KOPT-K1 (cell line): ENCODE results near the gene GADD45GIP1.

Experiments
- H3K27ac ChIP-seq: fragments of 200-600 bp; sonication (generic); 2 replicates; pipeline ENCODE4 v1.5.1; 2016; ENCODE audit warnings: antibody characterized with exemption, mild to moderate bottlenecking, low read depth, low read length; ENCODE audit not compliant: poor library complexity, severe bottlenecking
- H3K36me3 ChIP-seq: fragments of 200-600 bp; sonication (generic); 2 replicates; pipeline ENCODE4 v1.5.1; 2017; ENCODE audit warnings: antibody characterized with exemption, mild to moderate bottlenecking, low read length, moderate library complexity; ENCODE audit not compliant: insufficient read depth
- H3K9me3 ChIP-seq: fragments of 200-600 bp; sonication (generic); 2 replicates; pipeline ENCODE4 v1.5.1; 2017; ENCODE audit warnings: antibody characterized with exemption, low read length, mild to moderate bottlenecking; ENCODE audit not compliant: insufficient read depth, poor library complexity, severe bottlenecking

GADD45GIP1 gene

GRCh38 chr19:12956446-12957388 lies at the start of gene GADD45GIP1:
Gene GADD45GIP1, minus strand, starts transcription at chr19:12957223. Its CDS starts 11 bp downstream, at chr19:12957212.
- H3K27ac ChIP-seq: peak within 1 kb of the TSS; percentile 77

GRCh38 chr19:13005861-13006370 lies 48.9 kb upstream of the GADD45GIP1 start:
- Histone ChIP-seq H3K9me3 (no peaks in the 10 kb centered on the region), H3K36me3 (no peaks in the 10 kb centered on the region), H3K27ac (no peak overlapping the region)

More at GRCh38 chr19:12956446-12957388, at the start of gene GADD45GIP1:
- Histone ChIP-seq H3K9me3 (no peaks in the 10 kb centered on the region), H3K36me3 (peaks cover 39% of the 10 kb centered on the region)

DNA sequence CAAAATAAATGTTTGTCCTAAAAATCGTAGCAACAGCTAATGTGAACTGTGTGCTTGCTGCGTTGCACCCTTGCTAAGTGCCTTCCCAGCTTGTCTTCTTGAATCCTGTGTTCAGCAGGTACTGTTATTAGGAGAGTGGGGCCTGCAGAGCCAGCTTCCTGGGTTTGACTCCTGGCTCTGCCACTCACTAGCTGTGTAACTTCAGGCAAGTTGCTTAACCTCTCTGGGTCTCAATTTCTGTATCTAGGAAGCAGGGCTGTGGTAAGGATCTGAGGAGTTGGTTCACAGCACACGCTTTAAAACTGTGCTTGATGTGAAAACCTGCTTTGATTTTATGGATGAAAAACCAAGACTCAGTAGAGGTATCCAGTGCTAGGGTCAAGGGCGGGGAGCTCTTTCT lies 48.2 kb upstream of the GADD45GIP1 start:
- no peaks in the 10 kb centered on the region for H3K9me3 ChIP-seq
- H3K36me3 ChIP-seq: no peaks in the 10 kb centered on the region
- H3K27ac ChIP-seq: no peak overlapping the region

- Histone ChIP-seq H3K9me3 (no peaks in the 10 kb centered on the region), H3K27ac (no peak overlapping the region), H3K36me3 (no peaks in the 10 kb centered on the region)
Observed at GRCh38 chr19:13004273-13004672, 47.2 kb upstream of the GADD45GIP1 start.

DNA sequence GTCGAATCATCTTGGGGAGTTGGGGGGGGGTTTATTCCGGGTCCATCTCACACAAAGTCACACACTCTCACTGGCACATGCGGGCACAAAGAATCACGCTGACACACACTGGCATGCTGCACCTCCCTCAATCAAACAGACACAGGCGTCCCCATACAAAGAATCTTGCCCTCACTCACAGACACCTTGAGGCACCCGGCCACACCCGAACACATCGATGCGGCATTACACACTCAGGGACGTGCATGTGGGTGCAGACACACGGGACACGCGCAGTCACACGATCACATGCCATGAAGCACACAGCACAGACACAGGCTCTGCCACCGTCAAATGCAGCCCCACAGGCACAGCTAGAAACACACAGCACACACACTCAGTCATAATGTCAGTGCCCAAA lies 46.1 kb upstream of the GADD45GIP1 start:
- no peak overlapping the region for H3K27ac ChIP-seq
- no peaks in the 10 kb centered on the region; the same call in 1 of the 2 replicates for H3K36me3 ChIP-seq
- no peaks in the 10 kb centered on the region for H3K9me3 ChIP-seq

DNA sequence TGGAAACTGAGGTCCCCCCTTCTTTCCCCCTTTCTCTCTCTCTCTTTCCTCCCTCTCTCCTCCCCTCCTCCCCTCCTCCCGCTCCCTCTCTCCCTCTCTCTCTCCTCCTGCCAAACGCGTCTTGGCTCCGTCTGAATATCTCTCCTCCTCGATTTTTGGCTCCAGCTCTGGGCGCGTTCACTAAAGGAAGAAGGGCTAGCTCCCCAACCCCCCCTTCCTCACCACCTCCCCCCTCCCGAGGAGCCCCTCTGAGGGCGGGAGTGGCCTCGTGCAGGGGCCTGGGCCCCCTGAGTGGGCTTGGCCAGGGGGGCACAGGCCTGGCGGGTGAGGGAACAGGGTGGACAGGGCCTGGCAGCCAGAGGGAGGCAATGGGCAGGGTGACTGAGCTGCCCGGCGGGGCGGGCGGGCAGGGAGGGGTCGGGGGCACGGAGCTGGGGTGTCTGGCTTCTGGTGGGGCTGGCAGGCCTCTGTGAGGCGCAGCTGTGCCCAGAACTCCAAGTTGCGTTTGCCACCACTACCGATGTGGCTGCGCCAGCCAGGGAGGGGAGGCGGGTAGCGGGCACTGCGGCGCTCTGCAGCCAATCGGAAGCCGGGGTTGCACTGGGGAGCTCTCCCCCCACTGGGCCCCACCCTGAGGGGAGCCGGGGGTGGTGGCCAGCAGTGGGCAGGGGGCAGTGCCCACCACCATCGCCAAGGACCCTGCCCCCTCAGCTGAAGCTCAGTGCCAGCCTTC lies 45.3 kb upstream of the GADD45GIP1 start:
- no peaks in the 10 kb centered on the region for H3K9me3 ChIP-seq
- no peak overlapping the region for H3K27ac ChIP-seq
- H3K36me3 ChIP-seq: no peaks in the 10 kb centered on the region; the same call in 1 of the 2 replicates

DNA sequence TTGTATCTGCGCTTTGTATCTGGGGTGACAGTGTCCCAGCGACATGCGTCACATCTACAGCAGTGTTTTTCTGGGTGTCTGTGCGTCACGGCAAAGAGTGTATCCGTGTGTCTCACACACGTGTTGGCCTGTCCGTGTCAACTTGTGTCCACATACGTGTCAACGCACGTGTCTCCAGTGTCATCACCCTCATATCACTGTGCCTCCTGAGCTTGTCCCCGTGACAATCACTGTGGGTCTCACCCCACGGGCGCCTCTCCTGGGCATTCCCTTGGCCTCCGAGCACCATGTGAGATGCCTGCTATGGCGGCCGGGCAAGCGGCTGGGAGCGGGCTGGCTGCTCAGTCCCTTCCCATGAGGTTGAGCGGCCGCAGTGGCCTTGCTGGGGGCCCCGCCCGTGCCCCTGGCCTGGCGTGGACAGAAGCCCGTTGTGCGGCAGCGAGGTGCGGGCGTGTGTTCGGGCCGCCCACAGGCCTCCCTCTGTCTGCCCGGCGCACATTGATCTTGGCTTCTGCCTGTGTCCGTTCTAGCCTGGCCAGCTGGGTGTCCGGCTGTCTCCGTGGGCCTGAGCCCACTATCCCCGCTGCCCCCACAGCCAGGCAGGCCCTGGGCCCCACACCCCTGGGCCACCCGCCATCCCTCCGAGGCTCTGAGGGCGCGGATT lies 44.6 kb upstream of the GADD45GIP1 start:
- Histone ChIP-seq H3K27ac (no peak overlapping the region), H3K9me3 (no peaks in the 10 kb centered on the region), H3K36me3 (no peaks in the 10 kb centered on the region; the same call in 1 of the 2 replicates)

DNA sequence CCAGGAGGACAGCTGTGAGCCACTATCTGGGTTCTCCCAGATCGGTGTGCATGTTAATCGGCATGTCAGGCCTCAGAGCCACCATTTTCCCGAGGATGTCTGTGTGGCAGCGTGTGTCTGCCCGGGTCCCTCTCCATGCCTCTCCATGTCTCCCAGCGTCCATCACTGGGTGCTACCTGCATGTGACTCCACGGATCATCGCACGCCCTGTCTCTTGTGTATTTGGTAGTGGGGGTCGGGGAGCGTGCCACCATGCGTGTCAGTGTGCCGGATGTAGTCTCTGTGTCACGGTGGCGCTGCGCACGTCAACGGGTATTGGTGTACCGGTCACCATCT lies 44.1 kb upstream of the GADD45GIP1 start:
- H3K27ac ChIP-seq: no peak overlapping the region
- H3K36me3 ChIP-seq: no peaks in the 10 kb centered on the region; the same call in 1 of the 2 replicates
- no peaks in the 10 kb centered on the region for H3K9me3 ChIP-seq

DNA sequence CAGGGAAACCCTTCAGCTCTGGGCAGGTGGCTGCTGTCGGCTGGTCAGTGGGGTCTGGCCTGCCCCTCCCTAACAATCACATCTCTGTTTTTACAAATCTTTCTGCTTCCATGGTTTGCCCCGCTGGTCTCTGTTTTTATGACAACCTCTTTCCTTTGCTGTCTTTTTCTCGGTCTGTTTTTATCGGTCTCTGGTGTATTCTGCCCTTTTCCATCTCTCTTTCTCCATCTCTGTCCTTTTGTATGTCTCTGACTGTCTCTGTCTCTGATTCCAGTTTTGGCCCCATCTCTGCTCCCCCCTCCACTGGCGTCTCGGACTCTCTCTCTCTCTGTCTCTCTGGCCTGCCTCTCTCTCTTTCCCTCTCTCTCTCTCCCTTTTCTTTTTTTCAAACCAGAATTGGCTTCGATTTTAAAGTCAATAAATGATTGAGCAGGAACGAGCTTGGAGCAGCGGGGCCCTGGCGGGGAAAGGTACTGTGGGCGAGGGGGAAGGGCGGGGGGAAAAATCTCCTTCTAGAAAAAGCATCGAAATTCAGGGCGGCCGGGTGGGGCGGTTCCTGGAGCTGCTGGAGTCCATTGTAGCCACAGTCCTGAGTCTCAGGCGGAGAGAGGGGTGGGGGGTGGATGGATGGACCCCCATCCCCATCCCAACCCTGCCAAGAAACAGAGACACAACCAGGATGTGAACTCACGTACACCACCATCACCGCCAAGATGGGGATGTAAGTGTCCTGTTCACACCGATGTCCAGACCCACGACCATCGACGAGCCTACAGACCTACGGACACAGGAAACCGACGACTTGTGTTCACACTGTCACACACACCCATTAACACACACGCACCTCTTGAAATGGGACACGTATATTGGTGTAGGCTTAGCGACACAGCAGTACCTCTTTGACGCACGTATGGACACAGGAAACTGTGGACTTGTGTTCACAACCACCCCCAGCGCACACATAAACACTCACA lies 41.2 kb upstream of the GADD45GIP1 start:
- Histone ChIP-seq H3K36me3 (no peaks in the 10 kb centered on the region; the same call in 1 of the 2 replicates), H3K9me3 (no peaks in the 10 kb centered on the region), H3K27ac (no peak overlapping the region)

DNA sequence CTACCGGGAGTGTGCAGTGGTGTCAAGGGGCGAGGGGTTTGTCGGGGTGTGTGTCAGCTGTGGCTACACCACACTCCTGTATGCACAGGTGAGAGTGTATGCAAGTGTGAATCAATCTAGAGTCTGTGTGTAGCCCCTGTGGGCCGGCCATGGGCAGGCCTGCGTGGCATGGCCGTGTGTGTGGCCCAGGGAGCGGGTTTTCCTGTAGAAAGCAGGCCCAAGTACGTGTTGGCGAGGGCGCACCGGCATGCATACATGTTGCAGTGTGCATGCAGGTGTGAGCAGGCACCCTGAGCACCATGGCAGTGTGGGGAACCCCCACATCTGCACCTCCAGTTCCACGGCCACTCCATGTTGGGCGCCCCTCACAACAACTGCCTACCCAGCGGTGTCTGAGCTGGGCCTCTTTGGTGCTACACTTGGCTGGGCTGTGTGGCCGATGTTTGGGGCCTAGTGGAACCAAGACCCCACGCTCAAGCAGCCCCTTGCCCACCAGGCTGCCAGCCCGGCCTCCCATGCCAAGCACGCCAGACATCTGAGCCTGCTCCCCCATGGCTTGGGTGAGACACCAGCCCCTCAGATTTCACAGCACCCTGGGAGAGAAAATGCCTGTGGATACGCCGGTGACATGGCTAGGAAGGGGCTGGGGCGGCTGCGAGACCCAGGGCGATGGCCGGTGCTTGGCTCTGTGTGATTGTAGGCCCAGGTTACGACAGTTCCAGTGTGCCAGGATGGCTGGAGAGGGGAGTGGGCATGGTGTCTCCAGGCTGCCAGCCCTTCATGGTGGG lies 40.4 kb upstream of the GADD45GIP1 start:
- no peak overlapping the region for H3K27ac ChIP-seq
- no peaks in the 10 kb centered on the region; the same call in 1 of the 2 replicates for H3K36me3 ChIP-seq
- H3K9me3 ChIP-seq: no peaks in the 10 kb centered on the region

GRCh38 chr19:12996406-12997094 lies 39.5 kb upstream of the GADD45GIP1 start:
- Histone ChIP-seq H3K9me3 (no peaks in the 10 kb centered on the region), H3K27ac (no peak overlapping the region), H3K36me3 (no peaks in the 10 kb centered on the region; the same call in 1 of the 2 replicates)

- H3K36me3 ChIP-seq: no peaks in the 10 kb centered on the region; the same call in 1 of the 2 replicates
- H3K27ac ChIP-seq: no peak overlapping the region
- H3K9me3 ChIP-seq: no peaks in the 10 kb centered on the region
Observed at GRCh38 chr19:12995596-12996405, 38.8 kb upstream of the GADD45GIP1 start.
